Superior temporal gyrus (tissue), 1 donor: ENCODE results near the gene SEPTIN2.
"Not testable (repeated sequence)": the region's sequence is repeated elsewhere in the genome, so short reads cannot be mapped to it uniquely, and the experiment has no call there.

Source experiments
- DNase-seq: peaks from one replicate; pipeline ENCODE4 v3.0.0-alpha.2; 2016; ENCODE audit errors: extremely low spot score

Gene SEPTIN2

DNA sequence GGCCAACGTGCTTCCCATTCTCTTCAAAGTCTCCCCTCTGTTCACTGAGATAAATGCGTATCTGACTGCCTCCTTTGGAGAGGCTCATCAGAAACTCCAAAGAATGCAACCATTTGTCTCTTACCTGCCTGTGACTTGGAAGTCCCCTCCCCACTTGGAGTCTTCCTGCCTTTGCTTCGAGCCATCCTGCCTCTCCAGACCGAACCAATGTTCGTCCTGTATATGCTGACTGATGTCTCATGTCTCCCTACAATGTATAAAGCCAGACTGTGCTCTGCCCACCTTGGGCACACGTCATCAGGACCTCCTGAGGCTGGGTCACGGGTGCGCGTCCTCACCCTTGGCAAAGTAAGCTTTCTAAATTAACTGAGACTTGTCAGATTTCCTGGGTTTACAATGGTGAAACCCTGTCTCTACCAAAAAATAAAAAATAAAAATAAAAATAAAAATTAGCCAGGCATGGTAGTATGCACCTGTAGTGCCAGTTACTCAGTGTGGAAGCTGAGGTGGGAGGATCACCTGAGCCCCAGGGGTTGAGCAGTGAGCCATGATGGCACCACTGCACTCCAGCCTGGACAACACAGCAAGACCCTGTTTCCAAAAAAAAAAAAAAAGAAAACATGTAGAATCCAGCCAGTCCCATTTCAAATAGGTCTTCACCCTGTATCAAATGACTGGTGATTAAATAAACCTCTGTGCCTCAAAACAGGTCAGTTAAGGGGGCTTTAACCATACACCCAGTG is 29.2 kb upstream of the SEPTIN2 start:
- DNase-seq = no peak

DNA sequence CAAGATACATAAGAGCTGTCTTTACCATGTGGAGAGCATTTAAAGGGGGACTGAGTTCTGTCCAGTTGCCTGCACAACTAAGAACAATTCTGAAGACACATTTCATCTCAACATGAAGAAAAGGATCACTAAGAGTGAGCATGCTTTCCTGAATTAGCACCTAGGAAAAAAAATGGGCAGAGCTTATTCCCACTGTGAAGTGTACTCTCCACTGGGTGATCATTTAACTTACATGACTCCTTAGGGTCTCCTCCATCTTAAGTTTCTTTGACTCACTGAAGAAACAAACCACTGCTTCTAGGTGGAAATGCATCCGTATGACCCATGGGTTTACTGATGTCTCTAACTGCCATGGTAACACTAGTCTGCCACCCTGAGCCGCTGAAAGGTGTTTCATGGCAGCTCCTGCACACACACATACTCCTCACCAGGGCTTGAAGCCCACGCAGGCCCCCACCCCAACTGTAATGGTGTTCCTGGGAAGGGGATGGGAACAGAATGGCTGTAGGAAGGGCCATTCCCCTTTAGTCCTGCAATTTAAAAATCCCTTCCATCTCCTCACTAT is 27.3 kb upstream of the SEPTIN2 start:
- DNase-seq = no peak

- no peak for DNase-seq
Observed at GRCh38 chr2:241289053-241289452, 26.7 kb upstream of the SEPTIN2 start.

DNA sequence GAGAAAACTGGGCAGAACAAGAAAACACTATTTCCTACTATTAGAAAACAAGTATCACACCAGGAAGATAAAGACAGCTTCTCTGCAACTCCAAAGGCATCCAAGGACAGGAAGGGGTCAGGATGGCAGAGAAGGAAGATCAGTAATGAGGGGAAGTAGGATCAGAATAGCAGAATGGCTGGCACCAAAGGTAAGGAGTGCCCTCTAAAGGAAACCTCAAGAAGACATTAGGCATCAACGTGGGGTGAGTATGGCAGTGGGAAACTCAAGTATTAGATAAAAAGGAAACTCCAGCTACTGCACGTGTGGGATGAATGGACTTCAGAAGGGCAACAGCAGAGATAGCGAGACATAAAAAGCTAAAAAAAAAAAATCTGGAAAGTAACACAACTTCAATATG is 26.1 kb upstream of the SEPTIN2 start:
- DNase-seq = no peak

GRCh38 chr2:241291153-241291552 is 24.6 kb upstream of the SEPTIN2 start:
- no peak for DNase-seq

DNA sequence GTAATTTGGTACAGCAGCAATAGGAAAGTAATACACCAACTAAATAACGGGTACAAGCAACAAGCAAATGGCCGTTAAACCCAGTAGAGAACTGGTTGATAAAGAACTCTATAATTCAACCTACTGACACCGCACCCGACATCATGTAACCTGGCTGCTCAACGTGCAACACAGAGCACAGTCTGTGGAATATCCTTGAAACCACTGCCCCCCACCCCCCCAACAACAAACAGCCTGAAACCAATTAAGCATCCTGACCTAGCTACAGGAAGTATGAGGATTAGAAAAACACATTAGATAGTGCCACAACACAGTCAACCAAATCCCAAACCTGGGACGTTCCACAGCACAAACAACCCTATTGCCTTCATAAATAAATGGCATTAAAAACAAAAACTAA is 23.7 kb upstream of the SEPTIN2 start:
- DNase-seq = no peak

DNA sequence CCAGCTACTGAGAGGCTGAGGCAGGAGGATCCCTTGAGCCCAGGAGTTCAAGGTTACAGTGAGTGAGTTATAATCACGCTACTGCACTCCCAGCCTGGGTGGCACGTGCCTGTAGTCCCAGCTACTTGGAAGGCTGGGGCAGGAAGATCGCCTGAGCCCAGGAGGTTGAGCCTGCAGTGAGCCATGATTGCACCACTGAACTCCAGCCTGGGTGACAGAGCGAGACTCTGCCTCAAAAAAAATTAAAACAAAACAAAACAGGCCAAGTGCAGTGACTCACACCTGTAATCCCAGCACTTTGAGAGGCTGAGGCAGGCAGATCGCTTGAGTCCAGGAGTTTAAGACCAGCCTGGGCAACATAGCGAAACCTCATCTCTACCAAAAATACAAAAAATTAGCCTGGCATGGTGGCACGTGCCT is 22.3 kb upstream of the SEPTIN2 start:
- DNase-seq = not testable (repeated sequence)

DNA sequence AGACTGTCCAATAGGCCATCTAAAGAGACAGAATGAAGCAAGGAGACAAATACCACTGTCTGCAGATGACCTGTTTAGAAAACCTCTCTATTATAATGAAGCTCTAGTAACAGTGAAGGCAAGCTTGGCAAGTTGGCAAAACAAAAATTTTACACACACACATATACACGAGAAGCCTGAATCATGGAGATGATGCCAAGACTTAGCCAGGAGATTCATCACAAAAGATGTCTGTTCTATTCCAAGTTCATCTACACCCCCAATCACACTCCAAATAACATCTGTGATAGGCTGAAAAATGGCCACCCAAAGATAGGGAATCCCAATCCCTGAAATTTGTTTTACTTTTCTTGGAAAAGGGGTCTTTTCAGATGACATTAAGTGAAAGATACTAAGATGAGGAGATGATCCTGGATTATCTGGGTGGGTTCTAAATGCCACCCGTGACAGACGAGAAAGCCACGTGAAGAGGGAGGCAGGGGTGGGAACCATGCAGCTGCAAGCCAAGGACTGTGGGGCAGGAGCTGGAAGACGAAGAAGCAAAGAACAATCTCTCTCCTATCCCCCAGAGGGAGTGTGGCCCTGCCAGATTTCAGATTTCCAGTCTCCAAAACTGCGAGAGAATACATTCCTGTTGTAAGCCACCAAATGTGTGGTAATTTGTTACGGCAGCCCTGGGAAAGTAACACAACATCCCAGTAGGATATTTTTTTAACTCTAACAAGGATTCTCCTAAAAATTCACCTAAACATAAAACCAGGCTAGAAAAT is 20.2 kb upstream of the SEPTIN2 start:
- DNase-seq = peak; percentile 56

DNA sequence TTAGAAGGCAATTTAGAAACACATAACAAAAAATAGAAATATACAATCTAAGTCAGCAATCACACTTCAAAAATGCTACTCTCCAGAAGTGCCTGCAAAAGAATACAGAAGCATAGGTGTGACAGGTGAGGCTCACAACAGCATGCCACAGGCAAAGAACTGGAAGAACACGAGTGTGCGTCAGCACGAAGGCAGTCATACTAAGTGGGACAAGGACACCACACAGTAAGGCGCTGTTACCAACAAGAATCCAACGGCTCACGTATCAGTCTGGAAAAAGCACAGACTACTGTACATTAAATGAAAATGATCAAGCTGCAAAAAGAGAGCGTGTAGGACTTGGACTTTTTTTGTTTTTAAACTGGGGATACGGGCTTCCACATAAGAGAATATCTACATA is 19.0 kb upstream of the SEPTIN2 start:
- no peak for DNase-seq

- no peak for DNase-seq
Observed at GRCh38 chr2:241298673-241299072, 17.1 kb upstream of the SEPTIN2 start.

DNA sequence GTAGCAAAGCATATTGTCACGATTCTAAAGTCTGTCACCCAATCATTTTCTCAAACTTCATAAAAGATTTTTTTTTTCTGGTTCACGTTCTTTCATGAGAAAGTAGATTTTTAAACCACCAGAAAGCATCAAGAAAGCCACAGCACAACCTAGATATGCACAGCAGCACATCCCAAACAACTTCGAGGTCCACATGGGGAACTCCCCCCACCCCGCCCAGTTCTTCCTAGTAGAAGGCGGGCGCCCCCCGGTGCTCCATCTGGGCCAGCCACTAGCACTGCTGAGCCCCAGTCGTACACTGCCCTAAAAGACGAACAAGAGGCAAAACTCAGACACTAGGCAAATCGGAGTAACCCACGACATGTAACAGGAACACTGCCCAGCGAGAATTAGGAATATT is 15.7 kb upstream of the SEPTIN2 start:
- no peak for DNase-seq

- DNase-seq = no peak
Observed at GRCh38 chr2:241302083-241302482, 13.6 kb upstream of the SEPTIN2 start.

GRCh38 chr2:241302759-241303651 is 12.7 kb upstream of the SEPTIN2 start:
- no peak for DNase-seq

DNA sequence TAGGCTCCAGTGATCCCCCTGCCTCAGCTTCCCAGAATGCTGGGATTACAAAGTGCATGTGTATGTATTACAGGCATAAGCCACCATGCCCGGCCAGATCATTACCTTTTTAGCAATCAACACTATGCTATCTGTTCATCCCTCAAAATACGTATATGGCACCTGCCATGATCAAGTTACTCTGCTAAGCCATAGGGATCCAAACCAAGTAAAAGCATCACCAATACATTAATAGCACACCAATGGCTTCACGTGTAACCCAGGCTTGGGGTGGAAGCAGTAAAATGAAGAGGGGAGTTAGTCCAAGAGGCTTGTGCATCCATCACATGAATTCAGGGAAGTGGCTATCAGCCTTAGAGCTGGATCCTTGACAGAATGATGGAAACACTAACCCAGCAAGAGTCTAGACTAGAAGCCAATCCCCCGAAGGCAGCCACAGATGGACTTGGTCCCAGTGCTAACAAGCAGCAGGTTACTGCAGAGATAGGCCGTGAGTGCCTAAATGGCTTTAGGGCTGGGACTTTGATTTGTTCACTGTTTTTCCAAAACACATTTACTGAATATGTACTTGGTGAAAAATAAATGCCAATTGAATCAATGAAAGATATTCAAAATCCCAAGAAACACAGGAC is 11.6 kb upstream of the SEPTIN2 start:
- DNase-seq = no peak

GRCh38 chr2:241307055-241307454 is 8.7 kb upstream of the SEPTIN2 start:
- DNase-seq = no peak

GRCh38 chr2:241308267-241308666 is 7.5 kb upstream of the SEPTIN2 start:
- DNase-seq = no peak

DNA sequence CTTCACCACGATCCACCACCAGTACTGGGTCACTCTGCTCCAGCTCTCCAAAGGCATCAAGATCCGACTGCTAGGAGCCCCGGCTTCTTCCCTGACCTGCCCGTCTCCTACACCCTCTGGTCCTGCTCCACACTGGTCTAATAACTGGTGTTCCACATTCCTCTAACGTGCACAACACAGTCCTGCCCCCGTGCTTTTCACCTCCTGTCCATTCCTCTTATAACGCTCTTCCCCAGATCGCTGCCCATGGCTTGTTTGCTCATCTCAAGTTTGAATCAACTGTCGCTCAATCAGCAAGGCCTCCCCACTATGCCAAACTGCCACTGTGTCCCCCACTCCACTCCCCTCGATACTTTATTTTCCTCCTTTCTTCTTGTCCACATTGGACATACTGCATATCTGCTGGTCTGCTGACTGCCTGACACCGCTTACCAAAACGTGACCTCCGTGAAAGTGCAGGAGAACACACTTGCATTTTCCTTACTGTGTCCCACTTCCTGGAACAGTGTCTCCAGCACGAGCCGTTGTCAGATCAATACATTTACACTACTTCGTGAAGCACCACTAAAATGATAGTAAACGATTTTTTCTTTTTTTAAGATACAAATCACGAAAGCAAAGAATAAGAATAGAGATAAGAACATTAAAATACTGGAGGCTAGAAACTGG is 6.8 kb upstream of the SEPTIN2 start:
- DNase-seq = no peak

GRCh38 chr2:241309684-241310117 is 6.0 kb upstream of the SEPTIN2 start:
- no peak for DNase-seq

DNA sequence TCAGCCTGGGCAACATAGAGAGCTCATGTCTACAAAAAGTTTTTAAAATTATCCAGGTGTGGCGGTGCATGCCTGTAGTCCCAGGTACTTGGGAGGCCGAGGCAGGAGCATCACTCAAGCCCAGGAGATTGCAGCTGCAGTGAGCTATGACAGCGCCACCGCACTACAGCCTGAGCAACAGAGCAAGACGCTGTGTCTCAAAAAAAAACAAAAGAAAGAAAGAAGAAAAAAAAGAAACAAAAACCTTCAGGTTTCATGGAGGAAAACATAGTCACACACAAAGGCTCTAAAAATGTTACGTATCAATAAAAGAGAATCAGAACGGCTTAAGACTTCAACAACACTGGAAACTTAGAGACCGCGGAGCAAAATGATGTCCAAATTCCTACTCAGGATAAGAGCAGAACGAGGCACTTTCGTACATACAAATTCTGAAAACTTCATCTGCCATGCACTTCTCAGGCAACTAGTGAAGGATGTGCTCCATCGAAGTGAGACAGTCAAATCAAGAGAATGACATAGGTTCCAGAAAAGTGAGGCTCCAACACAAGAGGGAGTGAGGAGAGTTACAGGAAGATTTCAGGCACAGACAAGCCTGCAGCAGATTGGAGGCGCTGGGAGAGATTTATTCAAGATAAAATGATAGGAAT is 4.7 kb upstream of the SEPTIN2 start:
- DNase-seq = no peak

DNA sequence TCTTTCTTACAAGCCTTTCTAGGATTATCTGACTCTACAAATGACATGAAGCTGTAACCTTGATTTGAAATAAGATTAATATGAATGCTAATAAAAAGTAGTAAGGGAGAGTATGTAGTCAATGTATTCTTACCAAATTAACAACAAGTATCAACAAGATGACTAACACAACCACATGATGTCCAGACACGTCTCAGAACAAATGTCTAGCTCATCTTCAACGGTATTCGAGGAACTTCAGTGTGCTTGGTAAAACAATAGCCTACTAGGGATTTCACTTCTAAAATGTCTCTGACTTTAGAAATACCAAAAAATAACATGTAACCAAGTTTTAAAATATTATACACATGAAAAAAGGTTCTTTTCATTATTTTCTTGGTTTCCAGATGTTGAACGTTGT is 3.6 kb upstream of the SEPTIN2 start:
- no peak for DNase-seq
